ENCODE data around the gene ADAM22. TPM values are rescaled to one million over a fixed set of nuclear protein-coding genes. Genes with fewer than 3 reads are reported as not detected.

The ADAM22 gene
- 1 to 10 TPM; 2.6 to 3.5 TPM for total RNA-seq
- 10 to 100 TPM; 12.7 to 25.3 (median 20.6) TPM for polyA plus RNA-seq (ENCODE audit: insufficient read length in 6 of 6)
- long read RNA-seq, donor 1: 0 reads
- long read RNA-seq, donor 2: 0 reads
- long read RNA-seq, donor 3: 0 reads
- long read RNA-seq, donor 4: 0 reads
- long read RNA-seq, donor 5, full-length matches to known transcripts: 1 of 1 reads
- long read RNA-seq, donor 5, partial matches to known transcripts: 0 of 1 reads
- long read RNA-seq, donor 5, other reads (novel, unspliced or antisense): 0 of 1 reads
- long read RNA-seq, donor 6, full-length matches to known transcripts: 1 of 1 reads
- long read RNA-seq, donor 6, partial matches to known transcripts: 0 of 1 reads
- long read RNA-seq, donor 6, other reads (novel, unspliced or antisense): 0 of 1 reads
- long read RNA-seq, donor 7, full-length matches to known transcripts: 1 of 1 reads
- long read RNA-seq, donor 7, partial matches to known transcripts: 0 of 1 reads
- long read RNA-seq, donor 7, other reads (novel, unspliced or antisense): 0 of 1 reads
- long read RNA-seq, donor 8, full-length matches to known transcripts: 1 of 1 reads
- long read RNA-seq, donor 8, partial matches to known transcripts: 0 of 1 reads
- long read RNA-seq, donor 8, other reads (novel, unspliced or antisense): 0 of 1 reads
- long read RNA-seq, donor 9: 0 reads
- long read RNA-seq, donor 10: 0 reads
- long read RNA-seq, donor 11, full-length matches to known transcripts: 2 of 975 reads
- long read RNA-seq, donor 11, partial matches to known transcripts: 665 of 975 reads
- long read RNA-seq, donor 11, other reads (novel, unspliced or antisense): 308 of 975 reads
- long read RNA-seq, donor 12: 0 reads

- peak; percentile 98 for ATAC-seq
Observed at GRCh38 chr7:87933953-87934698, at the start of gene ADAM22. Gene ADAM22, plus strand, starts transcription at chr7:87934251. Its CDS starts 215 bp downstream, at chr7:87934466.

GRCh38 chr7:87885018-87885417, 49.0 kb upstream of the ADAM22 start:
- no peak for TF ChIP-seq CTCF (IDR thresholded peaks at IDR 0.05)
- peaks cover 0 to 35% of the 10 kb centered on the region in 2 donors for H3K36me3 ChIP-seq
- ATAC-seq (no peak), DNase-seq (no peak)
- no peak overlapping the region for H3K27ac ChIP-seq
- H3K4me1 ChIP-seq: no peaks in the 10 kb centered on the region
- H3K9me3 ChIP-seq: no peaks in the 10 kb centered on the region
- H3K4me3 ChIP-seq: no peak overlapping the region
- no peaks in the 10 kb centered on the region for H3K27me3 ChIP-seq
- intact Hi-C loops (cut with DNase I): loop anchor here in 1 of 2 donors (10.0 kb wide), 1 partner anchor 90 kb away; no protein-coding TSS in a partner anchor

More at GRCh38 chr7:87933953-87934698, at the start of gene ADAM22:
- Histone ChIP-seq H3K9me3 (no peaks in the 10 kb centered on the region), H3K27me3 (peaks cover 8 to 18% of the 10 kb centered on the region in 2 donors), H3K4me3 (peak within 1 kb of the TSS; percentile 62 to 66), H3K36me3 (no peaks in the 10 kb centered on the region), H3K4me1 (peaks cover 6 to 19% of the 10 kb centered on the region in 2 donors), H3K27ac (no peak within 1 kb of the TSS)
- peak; percentile 89 to 95 (median 90) for DNase-seq
- no peak for TF ChIP-seq CTCF (IDR thresholded peaks at IDR 0.05)
- intact Hi-C loops (cut with DNase I): no loop called here

- H3K4me3 ChIP-seq: no peak overlapping the region
- no peaks in the 10 kb centered on the region for H3K27me3 ChIP-seq
- intact Hi-C loops (cut with DNase I): loop anchor here in 1 of 2 donors (10.0 kb wide), 1 partner anchor 92 kb away; no protein-coding TSS in a partner anchor
- H3K36me3 ChIP-seq: peaks cover 0 to 35% of the 10 kb centered on the region in 2 donors
- no peaks in the 10 kb centered on the region for H3K9me3 ChIP-seq
- peak; percentile 24 to 32 for TF ChIP-seq CTCF (IDR thresholded peaks at IDR 0.05)
- H3K4me1 ChIP-seq: no peaks in the 10 kb centered on the region
- DNase-seq (peak in 1 of 4 donors; percentile 41), ATAC-seq (no peak)
- H3K27ac ChIP-seq: no peak overlapping the region
Observed at GRCh38 chr7:87886875-87887274, 47.2 kb upstream of the ADAM22 start.

GRCh38 chr7:87895363-87895762, 38.7 kb upstream of the ADAM22 start:
- peaks cover 0 to 33% of the 10 kb centered on the region in 2 donors for H3K36me3 ChIP-seq
- no peak for ATAC-seq
- no peaks in the 10 kb centered on the region for H3K4me1 ChIP-seq
- no peaks in the 10 kb centered on the region for H3K9me3 ChIP-seq
- no peak overlapping the region for H3K4me3 ChIP-seq
- H3K27ac ChIP-seq: no peak overlapping the region
- no peak for TF ChIP-seq CTCF (IDR thresholded peaks at IDR 0.05)
- DNase-seq: no peak
- intact Hi-C loops (cut with DNase I): no loop called here
- no peaks in the 10 kb centered on the region for H3K27me3 ChIP-seq

Data from left lung (tissue), 14 donors.